NCI-H2171 (cell line): ENCODE results near the gene LCE5A.
"Not testable (repeated sequence)": the region's sequence is repeated elsewhere in the genome, so short reads cannot be mapped to it uniquely, and the experiment has no call there.

ENCODE experiments used
- DNase-seq: peaks from one replicate; lab custom pipeline; 2025; lab: John Stamatoyannopoulos, UW

LCE5A gene

DNA sequence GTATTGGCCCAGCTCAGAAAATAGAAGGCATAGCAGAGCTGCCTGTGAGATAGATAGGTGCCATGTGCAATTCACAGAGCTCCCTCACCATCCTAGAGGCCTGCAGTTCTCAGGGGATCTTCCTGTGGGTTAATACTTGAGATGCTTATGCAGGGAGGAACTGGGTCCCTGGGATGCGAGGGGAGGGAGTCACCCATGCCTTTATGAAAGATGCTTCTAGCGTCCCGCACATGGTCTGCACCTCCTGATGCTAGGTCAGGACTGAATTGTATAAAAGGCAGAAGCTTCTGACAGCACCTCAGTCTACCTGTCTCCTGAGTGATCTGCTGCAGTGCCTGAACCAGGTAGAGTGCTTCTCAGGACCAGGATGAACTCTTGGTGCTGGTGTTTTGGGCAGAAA is at the start of gene LCE5A:
Gene LCE5A, plus strand, starts transcription at position 301 of the 400 bp plus-strand sequence. CDS start 732 bp downstream, outside the sequence.
- no peak for DNase-seq

DNA sequence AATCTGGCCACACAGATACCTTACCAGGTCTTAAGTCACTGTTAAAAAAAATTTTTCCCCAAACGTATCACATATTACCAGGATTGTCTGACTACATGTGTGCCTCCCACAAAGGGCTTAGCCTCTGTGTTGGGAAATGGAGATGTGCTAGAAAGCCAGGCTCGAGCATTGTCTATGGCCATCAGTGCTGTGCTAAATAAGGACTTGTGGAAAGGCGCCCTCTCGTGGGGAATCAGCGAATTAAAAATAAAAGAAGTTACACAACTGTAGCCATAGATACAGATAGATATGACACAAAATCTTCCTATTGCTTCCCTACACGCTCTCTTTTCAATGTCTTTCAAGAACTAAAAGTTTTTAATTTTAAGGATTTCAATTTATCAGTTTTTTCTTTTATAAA is 49.1 kb upstream of the LCE5A start:
- DNase-seq = peak; percentile 46

DNA sequence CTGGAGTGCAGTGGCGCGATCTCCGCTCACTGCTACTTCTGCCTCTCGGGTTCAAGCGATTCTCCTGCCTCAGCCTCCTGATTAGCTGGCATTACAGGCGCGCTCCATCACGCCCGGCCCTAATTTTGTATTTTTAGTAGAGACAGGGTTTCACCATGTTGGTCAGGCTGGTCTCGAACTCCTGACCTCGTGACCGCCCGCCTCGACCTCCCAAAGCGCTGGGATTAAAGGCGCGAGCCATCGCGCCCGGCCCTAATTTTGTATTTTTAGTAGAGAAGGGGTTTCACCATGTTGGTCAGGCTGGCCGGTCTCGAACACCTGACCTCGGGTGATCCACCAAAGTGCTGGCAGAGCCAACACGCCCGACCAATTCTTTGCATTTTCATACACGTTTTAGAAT is 48.0 kb upstream of the LCE5A start:
- DNase-seq = no peak

DNA sequence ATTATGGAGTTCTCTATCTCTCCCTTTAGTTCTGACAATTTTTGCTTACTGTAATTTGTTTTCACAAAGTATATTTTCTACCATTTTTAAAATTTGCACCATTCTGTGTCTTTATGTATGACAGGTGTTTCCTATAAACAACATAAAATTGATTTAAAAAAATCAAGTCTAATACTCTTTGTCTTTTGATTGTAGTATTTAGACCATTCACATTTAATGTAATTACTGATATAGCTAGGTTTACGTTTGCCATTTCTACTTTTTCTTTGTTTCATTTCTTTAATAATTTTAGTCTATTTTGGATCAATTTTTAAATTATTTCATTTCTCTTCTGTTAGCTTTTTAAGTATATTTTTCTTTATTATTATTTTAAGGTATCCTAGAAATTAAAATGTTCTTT is 44.4 kb upstream of the LCE5A start:
- DNase-seq = no peak

GRCh38 chr1:152473887-152474537 is 36.6 kb upstream of the LCE5A start:
- no peak for DNase-seq

DNA sequence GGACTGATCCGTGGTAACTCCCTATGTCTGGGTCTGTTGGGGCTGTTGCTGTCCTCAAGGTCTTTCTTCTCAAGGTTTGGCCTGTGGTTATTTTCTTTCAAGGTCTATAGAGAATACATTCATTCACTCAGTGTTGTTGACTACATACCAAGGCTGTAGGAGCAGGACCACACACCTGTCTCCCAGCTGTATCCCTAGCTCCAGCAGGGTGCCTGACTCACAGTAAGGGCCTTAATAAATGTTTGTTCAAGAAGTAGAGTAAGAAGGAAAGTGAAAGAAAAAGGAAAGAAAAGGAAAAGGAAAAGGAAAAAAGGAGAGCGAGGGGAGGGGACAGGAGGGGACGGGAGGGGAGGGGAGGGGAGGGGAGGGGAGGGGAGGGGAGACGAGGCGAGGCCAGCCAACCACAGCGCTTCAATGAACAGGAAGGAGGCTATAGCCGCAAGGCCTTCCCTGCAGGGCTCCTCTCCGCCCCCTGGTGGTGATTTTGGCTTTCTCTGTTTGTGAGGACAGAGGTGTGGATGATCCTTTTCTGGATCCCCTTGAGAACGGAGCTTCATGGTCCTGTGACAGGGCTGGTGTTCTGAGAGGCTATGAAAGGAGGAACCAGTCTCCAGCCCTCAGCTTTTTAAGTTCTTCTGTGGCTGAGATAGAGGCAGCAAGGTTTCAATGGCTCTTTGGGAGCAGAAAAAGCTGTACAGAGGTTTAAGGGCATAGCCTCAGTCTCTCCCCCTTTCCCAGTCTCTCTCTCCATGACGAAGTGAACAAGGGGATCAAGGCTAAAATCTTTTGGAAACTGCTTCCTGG is 30.6 kb upstream of the LCE5A start:
- peak; percentile 25 for DNase-seq

DNA sequence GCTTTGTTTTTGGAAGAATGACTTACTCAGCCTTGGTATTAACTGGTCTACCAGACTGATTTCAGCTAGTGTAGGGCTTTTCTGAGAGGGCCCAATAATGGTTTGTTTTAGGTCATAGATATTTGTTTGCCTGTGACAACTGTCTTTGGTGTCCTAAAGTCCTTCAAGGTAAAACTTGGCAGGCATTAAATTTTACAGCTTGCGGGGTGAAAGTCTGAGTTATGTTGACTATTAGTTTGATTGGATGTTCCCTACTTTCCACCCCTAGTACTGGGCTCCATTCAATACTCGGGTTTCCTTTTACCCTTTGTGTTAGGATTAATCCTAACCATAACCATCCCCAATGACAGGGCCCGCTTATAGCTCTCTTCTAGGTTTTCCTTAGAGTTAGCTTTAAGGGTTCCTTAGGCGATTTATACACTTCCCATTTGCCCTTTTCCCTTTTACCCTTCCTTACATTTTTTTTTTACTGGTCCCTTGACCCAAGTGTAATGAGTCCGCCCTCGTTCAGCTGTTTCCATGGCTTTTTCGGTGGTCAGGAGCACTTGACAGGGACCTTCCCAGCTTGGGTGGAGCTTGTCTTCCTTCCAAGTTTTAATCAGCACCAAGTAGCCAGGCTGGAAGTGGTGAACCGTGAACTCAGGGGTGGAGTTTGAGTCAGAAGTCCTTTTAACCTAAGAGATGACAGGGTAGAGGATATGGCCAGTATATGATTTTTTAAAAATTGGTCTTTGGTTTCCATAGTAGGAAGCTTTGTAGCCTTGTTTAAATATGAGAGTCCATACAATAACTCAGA is 28.5 kb upstream of the LCE5A start:
- no peak for DNase-seq

DNA sequence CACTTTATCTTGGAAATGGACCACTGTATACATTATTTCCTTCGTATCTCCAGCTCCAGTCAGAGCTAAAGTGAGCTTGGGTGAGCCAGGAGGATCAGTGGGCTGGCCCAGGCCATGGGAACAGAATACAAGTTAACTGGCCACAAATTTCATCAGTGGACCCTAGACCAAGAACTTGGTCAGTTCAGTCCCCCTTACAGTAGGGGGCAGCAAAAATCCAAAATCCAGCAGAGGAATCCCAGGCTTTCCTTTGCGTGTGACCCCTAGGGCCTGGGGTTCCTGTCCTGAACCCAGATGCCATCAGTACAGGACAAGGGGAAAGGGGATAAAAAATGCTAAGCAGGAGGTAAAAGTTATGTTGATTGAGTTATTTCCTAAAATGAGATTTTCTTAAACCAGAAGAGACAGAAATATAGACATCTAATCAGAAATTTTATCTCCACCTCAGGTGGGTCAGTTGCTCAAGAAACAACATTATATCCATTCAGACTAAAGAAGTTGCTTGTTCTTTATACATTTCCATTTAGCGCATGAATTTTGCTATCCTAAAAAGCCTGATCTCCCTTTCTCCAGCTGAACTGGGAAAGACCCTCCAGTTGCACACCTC is 24.1 kb upstream of the LCE5A start:
- no peak for DNase-seq

DNA sequence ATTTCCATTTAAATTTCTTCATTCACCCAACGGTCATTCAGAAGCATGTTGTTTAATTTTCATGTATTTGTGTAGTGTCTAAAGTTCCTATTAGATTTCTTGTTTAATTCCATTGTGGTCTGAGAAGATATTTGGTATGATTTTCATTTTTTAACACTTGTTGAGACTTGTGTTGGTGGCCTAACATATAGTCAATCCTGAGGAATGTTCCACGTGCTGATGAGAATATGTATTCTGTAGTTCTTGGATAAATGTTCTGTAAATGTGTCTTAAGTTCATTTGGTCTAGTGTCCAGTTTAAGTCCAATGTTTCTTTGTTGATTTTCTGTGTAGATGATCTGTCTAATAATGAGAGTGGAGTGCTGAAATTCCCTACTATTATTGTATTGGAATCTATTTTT is 22.7 kb upstream of the LCE5A start:
- no peak for DNase-seq

DNA sequence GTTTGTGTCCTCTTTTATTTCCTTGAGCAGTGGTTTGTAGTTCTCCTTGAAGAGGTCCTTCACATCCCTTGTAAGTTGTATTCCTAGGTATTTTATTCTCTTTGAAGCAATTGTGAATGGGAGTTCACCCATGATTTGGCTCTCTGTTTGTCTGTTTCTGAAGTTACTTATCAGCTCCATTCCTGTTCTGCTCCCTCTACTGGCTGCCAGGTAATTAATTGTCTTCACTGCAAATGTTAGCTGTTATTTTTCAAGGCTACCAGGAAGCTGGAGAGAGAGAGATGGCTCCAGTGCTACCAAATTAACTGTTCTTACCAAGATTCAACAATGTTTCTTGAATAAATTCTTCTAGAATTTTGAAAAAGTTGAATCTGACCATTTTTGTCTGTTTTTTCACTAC is 19.1 kb upstream of the LCE5A start:
- not testable (repeated sequence) for DNase-seq

DNA sequence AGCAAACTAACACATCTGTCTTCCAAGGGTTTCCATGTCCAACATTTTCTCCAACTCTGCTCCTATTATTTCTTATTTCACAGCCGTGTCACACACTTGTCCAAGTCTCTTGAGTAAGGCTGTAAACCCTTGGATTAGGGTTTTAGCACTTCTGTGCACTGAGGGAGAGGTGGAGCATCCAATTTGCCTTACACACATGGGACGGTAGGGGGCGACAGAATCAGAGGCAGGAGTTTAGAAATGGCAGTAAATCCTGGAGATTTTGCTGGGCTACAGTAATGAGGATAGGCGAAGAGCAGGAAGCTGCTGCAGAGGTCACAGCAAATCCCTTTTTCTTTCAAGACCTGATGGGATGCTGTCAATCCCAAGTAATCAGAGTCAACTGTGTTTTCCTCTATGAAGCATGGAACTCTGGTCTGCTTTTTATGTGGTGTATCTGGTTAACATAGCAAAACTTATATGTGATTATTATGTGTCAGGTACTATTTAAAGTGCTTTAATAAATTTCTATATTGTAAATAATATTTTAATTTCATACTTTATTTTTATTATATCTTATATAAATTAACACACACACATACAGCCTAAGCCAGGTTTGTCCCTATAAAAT is 15.4 kb upstream of the LCE5A start:
- DNase-seq = no peak

GRCh38 chr1:152497273-152497672 is 13.3 kb upstream of the LCE5A start:
- DNase-seq = no peak

DNA sequence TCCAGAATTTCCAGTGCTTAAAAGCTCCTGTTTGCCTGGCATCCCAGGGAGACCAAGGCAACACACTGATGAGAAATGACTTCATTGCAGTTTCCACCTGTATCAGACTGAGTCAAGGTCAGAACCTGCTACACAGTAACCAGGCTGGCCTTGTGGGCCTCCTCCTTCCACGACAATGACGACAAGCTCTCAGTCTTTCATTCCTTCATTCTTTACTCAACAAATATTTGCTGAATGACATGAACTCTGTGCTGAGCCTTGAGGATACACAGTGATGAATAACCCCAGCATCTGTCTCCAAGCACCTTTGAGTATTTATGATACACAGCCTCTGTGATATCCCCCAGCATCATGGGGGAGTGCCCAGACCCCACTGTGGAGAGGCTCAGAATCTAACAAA is 8.9 kb upstream of the LCE5A start:
- DNase-seq = no peak

GRCh38 chr1:152502496-152503180 is 8.0 kb upstream of the LCE5A start:
- no peak for DNase-seq

DNA sequence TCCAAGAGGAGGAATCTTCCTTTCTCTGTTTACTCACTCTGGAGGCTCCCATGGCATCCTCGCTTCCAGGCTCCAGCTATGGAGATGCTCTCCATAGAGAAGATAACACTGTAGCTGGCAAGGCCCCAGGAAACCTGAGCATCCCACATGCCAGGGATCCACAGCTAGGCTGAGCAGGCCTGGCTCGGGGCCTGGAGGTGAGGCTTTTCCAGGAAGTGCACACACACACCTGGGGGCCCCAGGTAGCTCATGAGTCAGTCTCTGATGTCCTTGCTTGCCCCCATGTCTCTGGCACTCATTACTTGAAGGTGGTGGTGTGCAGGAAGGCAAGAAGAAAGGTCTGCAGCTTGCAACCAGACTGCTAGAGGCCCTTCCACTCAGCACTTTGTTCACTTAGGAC is 5.5 kb upstream of the LCE5A start:
- DNase-seq = no peak

DNA sequence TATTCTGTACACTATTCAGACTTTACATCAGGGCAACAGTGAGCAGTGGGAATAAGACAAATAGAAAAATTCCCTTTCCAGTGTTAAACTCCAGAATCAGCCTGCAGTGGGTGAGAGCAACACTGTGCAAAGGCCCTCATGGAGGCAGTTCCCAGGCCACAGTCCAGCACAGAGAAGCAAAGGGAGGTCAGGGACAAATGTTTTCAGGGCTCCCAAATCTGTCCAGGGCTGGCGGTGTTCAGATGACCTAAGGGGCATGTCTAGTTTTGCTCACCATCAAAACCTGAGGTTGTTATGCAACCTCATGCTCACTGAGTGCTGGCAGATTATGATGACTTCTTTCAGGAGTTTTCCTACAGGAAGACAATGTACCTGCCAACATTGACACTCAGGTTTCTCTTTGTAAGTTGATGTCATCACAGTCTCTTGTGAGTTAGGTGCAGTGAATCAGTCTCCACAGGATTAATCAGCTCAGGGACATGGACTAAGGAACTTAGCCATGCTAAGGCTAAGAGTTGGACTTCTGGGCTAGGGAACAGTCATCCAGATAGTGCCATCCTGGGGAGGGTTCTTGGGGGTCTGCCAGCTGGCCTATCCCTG is 3.6 kb upstream of the LCE5A start:
- DNase-seq = no peak

GRCh38 chr1:152511596-152511995 is 993 bp downstream of the LCE5A start:
- DNase-seq = no peak

DNA sequence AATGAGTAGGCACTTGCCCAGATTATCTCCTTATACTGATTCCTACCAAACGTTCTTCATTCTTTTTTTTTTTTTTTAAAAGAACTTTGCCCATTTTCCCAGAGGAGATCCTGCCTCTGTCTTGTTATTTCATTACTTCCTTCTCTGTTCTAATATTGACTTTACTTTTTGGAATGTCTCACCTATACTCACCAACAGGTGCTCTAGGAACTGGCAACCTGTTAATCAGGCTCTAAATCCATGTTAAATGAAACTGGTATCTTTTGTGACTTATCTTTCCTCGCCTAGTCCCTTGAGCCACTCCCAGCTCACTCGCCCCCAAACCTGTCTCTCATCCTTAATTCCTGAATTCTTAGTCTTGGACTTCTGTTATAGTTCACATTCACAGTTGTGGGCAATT is 2.5 kb downstream of the LCE5A start:
- no peak for DNase-seq

GRCh38 chr1:152514715-152515433 is 4.3 kb downstream of the LCE5A start:
- DNase-seq = no peak

GRCh38 chr1:152515434-152515783 is 4.8 kb downstream of the LCE5A start:
- DNase-seq = no peak
